ENCODE results near the gene NXN. TPM values are rescaled to one million over a fixed set of nuclear protein-coding genes. Genes with fewer than 3 reads are reported as not detected.
A peak's percentile ranks its signal among the peaks of the same experiment; 100 is the strongest.

NXN gene
- total RNA-seq, 4 donors from 2014 or later: 10.6 to 222 (median 13.8) TPM

- no peak for DNase-seq
- H3K27me3 ChIP-seq: no peaks in the 10 kb centered on the region
- H3K4me3 ChIP-seq: no peak overlapping the region
- peak overlapping the region; percentile 42 to 87 (median 60) for H3K27ac ChIP-seq
- intact Hi-C loops (cut with DNase I; ENCODE audit: low total_unique reads): no loop called here
- no peaks in the 10 kb centered on the region for H3K9me3 ChIP-seq
- peaks cover 4 to 32% (median 12%) of the 10 kb centered on the region in 4 donors for H3K4me1 ChIP-seq
- no peaks in the 10 kb centered on the region for H3K36me3 ChIP-seq
- in situ Hi-C loops (cut with MboI; ENCODE audit: low pct_ligation_motif_present in 1 of 4, low pct_unique_long_range_greater_than_20kb in 1 of 4, low sequenced_read_pairs in 3 of 4): no loop called here
- 37 to 71% methylated on average over 6 to 34 of the region's 34 CpGs for WGBS, 2 donors (ENCODE audit: low coverage in 1 of 2)
- TF ChIP-seq POLR2A (IDR thresholded peaks at IDR 0.05): no peak
- TF ChIP-seq POLR2AphosphoS5 (IDR thresholded peaks at IDR 0.05): no peak
- TF ChIP-seq CTCF (IDR thresholded peaks at IDR 0.05): no peak
- no peak for TF ChIP-seq EP300 (IDR thresholded peaks at IDR 0.05; ENCODE audit: low read depth)
Measured at GRCh38 chr17:903691-904481, 75.7 kb downstream of the NXN start.

GRCh38 chr17:902463-902862, 77.1 kb downstream of the NXN start:
- WGBS, 2 donors (ENCODE audit: low coverage in 1 of 2): 79 to 85% methylated on average over 8 of the region's 8 CpGs
- H3K27me3 ChIP-seq: no peaks in the 10 kb centered on the region
- DNase-seq: no peak
- H3K9me3 ChIP-seq: no peaks in the 10 kb centered on the region
- in situ Hi-C loops (cut with MboI; ENCODE audit: low pct_ligation_motif_present in 1 of 4, low pct_unique_long_range_greater_than_20kb in 1 of 4, low sequenced_read_pairs in 3 of 4): no loop called here
- peaks cover 4 to 26% (median 12%) of the 10 kb centered on the region in 4 donors for H3K4me1 ChIP-seq
- intact Hi-C loops (cut with DNase I; ENCODE audit: low total_unique reads): no loop called here
- no peak for TF ChIP-seq POLR2A (IDR thresholded peaks at IDR 0.05)
- no peak for TF ChIP-seq EP300 (IDR thresholded peaks at IDR 0.05; ENCODE audit: low read depth)
- no peak for TF ChIP-seq CTCF (IDR thresholded peaks at IDR 0.05)
- no peak for TF ChIP-seq POLR2AphosphoS5 (IDR thresholded peaks at IDR 0.05)
- no peak overlapping the region for H3K4me3 ChIP-seq
- H3K27ac ChIP-seq: peak overlapping the region; percentile 68 to 87 (median 80)
- no peaks in the 10 kb centered on the region for H3K36me3 ChIP-seq

- H3K9me3 ChIP-seq: no peaks in the 10 kb centered on the region
- in situ Hi-C loops (cut with MboI; ENCODE audit: low pct_ligation_motif_present in 1 of 4, low pct_unique_long_range_greater_than_20kb in 1 of 4, low sequenced_read_pairs in 3 of 4): no loop called here
- H3K4me3 ChIP-seq: no peak overlapping the region
- intact Hi-C loops (cut with DNase I; ENCODE audit: low total_unique reads): no loop called here
- WGBS, 2 donors (ENCODE audit: low coverage in 1 of 2): 88% methylated on average over 21 of the region's 21 CpGs; no CpG with 5 or more reads in 1 of the 2 donors
- DNase-seq: no peak
- H3K27me3 ChIP-seq: no peaks in the 10 kb centered on the region
- TF ChIP-seq EP300 (IDR thresholded peaks at IDR 0.05; ENCODE audit: low read depth) (no peak), CTCF (IDR thresholded peaks at IDR 0.05) (no peak), POLR2AphosphoS5 (IDR thresholded peaks at IDR 0.05) (no peak), POLR2A (IDR thresholded peaks at IDR 0.05) (no peak)
- peak overlapping the region; percentile 68 to 87 (median 80) for H3K27ac ChIP-seq
- no peaks in the 10 kb centered on the region for H3K36me3 ChIP-seq
- H3K4me1 ChIP-seq: peaks cover 8 to 31% (median 16%) of the 10 kb centered on the region in 4 donors
Measured at GRCh38 chr17:901964-902363, 77.6 kb downstream of the NXN start.

DNA sequence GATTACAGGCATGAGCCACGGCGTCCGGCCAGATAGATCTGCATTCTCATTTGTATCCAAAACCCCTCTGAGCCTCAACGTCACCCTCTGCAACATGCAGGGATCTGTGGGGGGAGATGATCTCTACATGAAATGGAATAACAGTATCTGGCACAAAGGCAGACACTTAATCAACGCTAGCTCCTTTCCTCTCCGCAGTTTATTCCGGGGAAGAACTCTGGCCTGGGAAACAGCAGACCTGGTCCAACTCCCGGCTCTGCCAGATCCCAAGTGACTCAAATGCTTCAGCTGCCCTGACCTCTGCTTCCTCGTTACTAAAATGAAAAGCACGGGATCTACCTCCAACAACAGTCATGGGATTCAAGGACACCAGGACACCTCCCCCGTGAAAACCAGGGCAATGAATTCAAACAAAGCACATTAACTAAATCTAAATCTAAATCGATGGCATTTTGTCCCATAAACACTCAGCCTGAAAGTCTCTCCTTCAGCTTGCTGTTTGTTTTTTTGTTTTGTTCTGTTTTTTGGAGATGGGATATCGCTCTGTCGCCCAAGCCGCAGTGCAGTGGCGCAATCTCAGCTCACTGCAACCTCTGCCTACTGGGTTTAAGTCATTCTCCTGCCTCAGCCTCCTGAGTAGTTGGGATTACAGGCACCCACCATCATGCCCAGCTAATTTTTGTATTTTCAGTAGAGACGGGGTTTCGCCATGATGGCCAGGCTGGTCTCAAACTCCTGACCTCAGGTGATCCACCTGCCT, 78.2 kb downstream of the NXN start:
- DNase-seq: peak; percentile 57
- no peak overlapping the region for H3K4me3 ChIP-seq
- intact Hi-C loops (cut with DNase I; ENCODE audit: low total_unique reads): no loop called here
- H3K36me3 ChIP-seq: no peaks in the 10 kb centered on the region
- peaks cover 14 to 36% (median 17%) of the 10 kb centered on the region in 4 donors for H3K4me1 ChIP-seq
- no peaks in the 10 kb centered on the region for H3K27me3 ChIP-seq
- H3K27ac ChIP-seq: peak overlapping the region; percentile 68 to 87 (median 80)
- in situ Hi-C loops (cut with MboI; ENCODE audit: low pct_ligation_motif_present in 1 of 4, low pct_unique_long_range_greater_than_20kb in 1 of 4, low sequenced_read_pairs in 3 of 4): no loop called here
- TF ChIP-seq POLR2AphosphoS5 (IDR thresholded peaks at IDR 0.05) (peak in 2 of 3 donors; percentile 57 to 63), POLR2A (IDR thresholded peaks at IDR 0.05) (no peak), EP300 (IDR thresholded peaks at IDR 0.05; ENCODE audit: low read depth) (no peak), CTCF (IDR thresholded peaks at IDR 0.05) (no peak)
- H3K9me3 ChIP-seq: no peaks in the 10 kb centered on the region
- WGBS, 2 donors (ENCODE audit: low coverage in 1 of 2): 46 to 66% methylated on average over 4 to 18 of the region's 18 CpGs

Data from transverse colon (tissue), 4 donors.